Tibial artery (tissue), 4 donors: ENCODE measurements around the gene POLR1G.

ENCODE experiments used
- DNase-seq, 2 donors: peaks; one replicate each; pipeline ENCODE4 v3.0.0-alpha.2; 2019
- H3K27ac ChIP-seq, 2 donors: fragments of 200-600 bp; sonication (generic) in 1 of 2; 1 replicate in 1 of 2; 2 replicates in 1 of 2; pipeline ENCODE4 v1.5.1; 2018 to 2019; ENCODE audit warnings: mild to moderate bottlenecking in 1 of 2
- H3K27me3 ChIP-seq, 2 donors: fragments of 200-600 bp; sonication (generic) in 1 of 2; one replicate each; pipeline versions ENCODE4 v1.5.1 to v1.6.0; 2016 to 2019
- H3K36me3 ChIP-seq, 3 donors: fragments of 200-600 bp; sonication (generic) in 2 of 3; one replicate each; pipeline ENCODE4 v1.5.1; 2016 to 2019; ENCODE audit warnings: mild to moderate bottlenecking in 2 of 3
- H3K4me1 ChIP-seq, 4 donors: fragments of 200-600 bp; sonication (generic) in 2 of 4; 1 replicate in 3 of 4; 2 replicates in 1 of 4; pipeline ENCODE4 v1.5.1; 2016 to 2019
- H3K4me3 ChIP-seq, 2 donors: fragments of 200-600 bp; sonication (generic) in 1 of 2; 1 replicate in 1 of 2; 2 replicates in 1 of 2; pipeline ENCODE4 v1.5.1; 2018 to 2019; ENCODE audit warnings: mild to moderate bottlenecking in 2 of 2
- H3K9me3 ChIP-seq, 3 donors: fragments of 200-600 bp; sonication (generic) in 1 of 3; one replicate each; pipeline ENCODE4 v1.5.1; 2016 to 2019
- CTCF ChIP-seq, 2 experiments: fragments of 200-600 bp in 1 of 2; fragments of 450-650 bp in 1 of 2; IDR thresholded peaks; one replicate each; pipeline ENCODE4 v1.5.1; 2017 to 2019; ENCODE audit warnings: antibody characterized with exemption in 2 of 2, mild to moderate bottlenecking in 1 of 2, moderate library complexity in 1 of 2
- intact Hi-C: fragments of 100-400 bp; cut with DNase I; formaldehyde crosslinking; loops from one replicate; pipeline ENCODE4 v1.15.0; 2023; ENCODE audit warnings: low total_unique reads

The POLR1G gene

GRCh38 chr19:45362291-45362690 is 44.2 kb upstream of the POLR1G start:
- H3K4me1 ChIP-seq = no peaks in the 10 kb centered on the region
- H3K27me3 ChIP-seq = no peaks in the 10 kb centered on the region
- intact Hi-C loops = no loop called here
- no peak for TF ChIP-seq CTCF (IDR thresholded peaks at IDR 0.05)
- no peak overlapping the region for H3K4me3 ChIP-seq
- no peak for DNase-seq
- no peaks in the 10 kb centered on the region for H3K9me3 ChIP-seq
- H3K27ac ChIP-seq = no peak overlapping the region
- H3K36me3 ChIP-seq = peaks cover 0 to 69% (median 24%) of the 10 kb centered on the region in 3 donors

- no peak overlapping the region for H3K27ac ChIP-seq
- TF ChIP-seq CTCF (IDR thresholded peaks at IDR 0.05) = no peak
- H3K4me1 ChIP-seq = no peaks in the 10 kb centered on the region
- intact Hi-C loops = no loop called here
- H3K4me3 ChIP-seq = no peak overlapping the region
- peaks cover 0 to 62% (median 24%) of the 10 kb centered on the region in 3 donors for H3K36me3 ChIP-seq
- H3K9me3 ChIP-seq = no peaks in the 10 kb centered on the region
- no peak for DNase-seq
- H3K27me3 ChIP-seq = no peaks in the 10 kb centered on the region
These were observed 42.5 kb upstream of the POLR1G start for GRCh38 chr19:45363861-45364459.

- peaks cover 0 to 3% (median 0%) of the 10 kb centered on the region in 4 donors for H3K4me1 ChIP-seq
- no peaks in the 10 kb centered on the region for H3K9me3 ChIP-seq
- H3K4me3 ChIP-seq = no peak overlapping the region
- peaks cover 0 to 54% (median 19%) of the 10 kb centered on the region in 3 donors for H3K36me3 ChIP-seq
- H3K27ac ChIP-seq = no peak overlapping the region
- TF ChIP-seq CTCF (IDR thresholded peaks at IDR 0.05) = no peak
- intact Hi-C loops = no loop called here
- H3K27me3 ChIP-seq = no peaks in the 10 kb centered on the region
- DNase-seq = no peak
These were observed 41.7 kb upstream of the POLR1G start for GRCh38 chr19:45364696-45365095.

GRCh38 chr19:45368127-45368526 is 38.3 kb upstream of the POLR1G start:
- Histone ChIP-seq H3K36me3 (peaks cover 0 to 28% (median 11%) of the 10 kb centered on the region in 3 donors), H3K4me3 (no peak overlapping the region), H3K27ac (no peak overlapping the region), H3K27me3 (no peaks in the 10 kb centered on the region), H3K9me3 (no peaks in the 10 kb centered on the region), H3K4me1 (peaks cover 0 to 13% (median 4%) of the 10 kb centered on the region in 4 donors)
- intact Hi-C loops = no loop called here
- TF ChIP-seq CTCF (IDR thresholded peaks at IDR 0.05) = no peak
- DNase-seq = no peak

- no peak for TF ChIP-seq CTCF (IDR thresholded peaks at IDR 0.05)
- Histone ChIP-seq H3K36me3 (peaks cover 0 to 20% (median 4%) of the 10 kb centered on the region in 3 donors), H3K9me3 (no peaks in the 10 kb centered on the region), H3K4me3 (no peak overlapping the region), H3K27me3 (no peaks in the 10 kb centered on the region), H3K27ac (no peak overlapping the region), H3K4me1 (peaks cover 0 to 13% (median 4%) of the 10 kb centered on the region in 4 donors)
- no peak for DNase-seq
- intact Hi-C loops = no loop called here
These were observed 37.6 kb upstream of the POLR1G start for GRCh38 chr19:45368737-45369340.
